HUES64 (cell line): ENCODE results near the gene SUSD6.
"Not testable (repeated sequence)": the region's sequence is repeated elsewhere in the genome, so short reads cannot be mapped to it uniquely, and the experiment has no call there.

Experiments used
- H3K27ac ChIP-seq: 2 replicates; pipeline ENCODE4 v1.7.0; 2013; ENCODE audit warnings: low read depth, low read length, inconsistent platforms
- H3K27me3 ChIP-seq: 2 replicates; pipeline ENCODE4 v1.6.1; 2013; ENCODE audit warnings: mild to moderate bottlenecking, low read length; ENCODE audit not compliant: insufficient read depth
- H3K36me3 ChIP-seq: 2 replicates; pipeline ENCODE4 v1.6.1; 2013; ENCODE audit warnings: mild to moderate bottlenecking, low read length; ENCODE audit not compliant: insufficient read depth
- H3K4me1 ChIP-seq: 2 replicates; pipeline ENCODE4 v1.6.1; 2013; ENCODE audit warnings: mild to moderate bottlenecking, low read length, moderate library complexity; ENCODE audit not compliant: insufficient read depth
- H3K4me3 ChIP-seq: 2 replicates; pipeline ENCODE4 v1.5.1; 2013; ENCODE audit warnings: mild to moderate bottlenecking, low read length, moderate library complexity
- H3K9ac ChIP-seq: 2 replicates; pipeline ENCODE4 v1.6.1; 2013; ENCODE audit warnings: mild to moderate bottlenecking, low read depth, low read length
- H3K9me3 ChIP-seq: 2 replicates; pipeline ENCODE4 v1.6.1; 2013; ENCODE audit warnings: low read depth, low read length; ENCODE audit not compliant: insufficient read depth
- WGBS: fragments of 150-250, 120-280 bp; methylation state at CpG from one replicate; pipeline ENCODE4 v1.1.7; 2013; ENCODE audit warnings: missing lambda C conversion rate; 5-methylcytosine and 5-hydroxymethylcytosine counted together

Gene SUSD6

DNA sequence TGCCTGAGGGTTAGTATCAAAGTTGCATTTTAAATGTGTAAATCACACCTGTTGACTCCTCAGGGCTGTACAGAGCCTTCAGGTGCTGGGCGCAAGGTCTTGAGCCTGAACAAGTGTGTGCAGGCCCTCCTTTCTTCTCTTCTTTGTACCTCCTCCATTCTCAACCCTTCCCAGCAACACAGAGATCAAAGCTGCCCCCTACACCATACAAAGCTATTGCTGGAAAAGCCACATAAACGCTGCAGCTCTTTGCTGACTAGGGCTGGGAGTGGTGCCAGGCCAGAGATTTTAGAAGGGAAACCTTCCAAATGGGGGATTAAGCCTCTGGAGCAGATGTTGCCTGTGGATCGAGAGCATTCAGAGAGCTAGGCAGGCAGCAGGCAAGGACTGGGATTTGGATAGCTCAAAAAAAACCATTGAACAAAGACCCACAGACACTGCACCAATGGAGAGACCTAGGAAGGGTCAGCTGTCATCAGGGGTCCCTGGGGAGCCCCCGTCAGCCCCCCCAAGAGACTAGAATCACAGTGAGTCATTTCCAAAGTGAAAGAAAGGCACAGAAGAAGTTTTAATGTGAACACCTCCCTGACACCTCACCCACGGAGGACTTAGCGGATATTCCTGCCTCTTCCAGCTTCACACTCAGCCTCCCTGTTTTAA lies 18.2 kb upstream of the SUSD6 start:
- Histone ChIP-seq H3K27ac (no peak overlapping the region), H3K27me3 (no peaks in the 10 kb centered on the region), H3K36me3 (no peaks in the 10 kb centered on the region), H3K9me3 (no peaks in the 10 kb centered on the region), H3K9ac (no peak overlapping the region), H3K4me1 (0 out of 2 replicates have a peak, but pooled peaks cover 4% of the 10 kb centered on the region), H3K4me3 (no peak overlapping the region)
- 79% methylated on average over 6 of the region's 6 CpGs for WGBS

DNA sequence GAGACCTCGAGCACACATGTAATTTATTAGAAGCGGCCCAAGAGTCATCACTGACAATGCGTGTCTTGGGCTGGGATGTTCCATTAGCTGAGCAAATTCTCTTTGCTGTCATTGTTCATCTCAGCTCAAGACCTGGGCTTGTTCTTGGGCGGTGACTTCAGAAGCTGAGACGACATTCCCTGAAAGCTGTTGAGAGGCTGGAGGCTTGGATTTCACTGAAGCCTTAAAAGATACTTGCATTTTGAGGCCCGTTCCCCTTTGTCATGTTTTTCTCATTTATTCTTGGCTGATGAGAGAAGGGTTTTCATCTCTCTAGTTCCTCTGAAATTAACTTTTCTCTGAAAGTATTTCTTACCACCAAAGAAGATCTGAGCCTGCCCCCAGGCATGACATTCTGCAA lies 16.6 kb upstream of the SUSD6 start:
- Histone ChIP-seq H3K27ac (no peak overlapping the region), H3K9ac (no peak overlapping the region), H3K4me1 (0 out of 2 replicates have a peak, but pooled peaks cover 4% of the 10 kb centered on the region), H3K9me3 (no peaks in the 10 kb centered on the region), H3K4me3 (no peak overlapping the region), H3K36me3 (no peaks in the 10 kb centered on the region), H3K27me3 (no peaks in the 10 kb centered on the region)
- 90% methylated on average over 6 of the region's 6 CpGs for WGBS

DNA sequence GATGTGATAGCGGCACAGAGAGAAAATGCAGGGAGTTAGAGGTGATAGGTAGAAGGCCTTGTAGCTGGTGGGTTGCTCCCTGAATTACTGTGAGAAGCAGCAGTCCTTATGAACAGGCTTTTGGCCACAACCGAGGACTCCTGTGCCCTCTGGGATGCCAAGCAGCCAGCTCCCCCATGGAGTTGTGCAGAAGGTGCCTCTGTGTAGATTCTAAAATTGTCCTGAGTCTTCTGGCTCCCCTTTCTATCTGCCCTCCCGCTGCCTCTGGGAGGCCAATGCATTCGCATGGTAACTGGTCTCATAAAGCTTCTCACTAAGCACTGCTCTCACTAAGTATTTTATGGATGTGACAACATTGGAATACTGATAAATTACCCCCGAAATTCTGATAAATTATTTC lies 16.1 kb upstream of the SUSD6 start:
- no peaks in the 10 kb centered on the region for H3K27me3 ChIP-seq
- no peak overlapping the region for H3K4me3 ChIP-seq
- H3K9me3 ChIP-seq: no peaks in the 10 kb centered on the region
- WGBS: 76% methylated on average over 4 of the region's 5 CpGs
- H3K4me1 ChIP-seq: 0 out of 2 replicates have a peak, but pooled peaks cover 4% of the 10 kb centered on the region
- no peak overlapping the region for H3K9ac ChIP-seq
- no peaks in the 10 kb centered on the region for H3K36me3 ChIP-seq
- no peak overlapping the region for H3K27ac ChIP-seq

DNA sequence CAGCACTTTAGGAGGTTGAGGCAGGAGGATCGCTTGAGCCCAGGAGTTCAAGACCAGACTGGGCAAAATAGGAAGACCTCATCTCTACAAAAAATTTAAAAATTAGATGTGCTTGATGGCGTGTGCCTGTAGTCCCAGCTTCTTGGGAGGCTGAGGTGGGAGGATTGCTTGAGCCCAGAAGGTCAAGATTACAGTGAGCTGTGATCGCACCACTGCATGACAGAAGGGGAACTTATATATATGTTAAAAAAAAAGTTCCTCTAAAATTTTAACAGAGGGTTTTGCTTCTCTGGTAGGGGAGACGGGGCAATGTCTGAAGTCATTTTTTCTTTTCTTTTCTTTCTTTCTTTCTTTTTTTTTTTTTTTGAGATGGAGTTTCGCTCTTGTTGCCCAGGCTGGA lies 12.0 kb upstream of the SUSD6 start:
- not testable (repeated sequence) for H3K9ac ChIP-seq, H3K36me3 ChIP-seq, H3K4me3 ChIP-seq, H3K4me1 ChIP-seq, H3K9me3 ChIP-seq, H3K27ac ChIP-seq, H3K27me3 ChIP-seq
- 95% methylated on average over 3 of the region's 5 CpGs for WGBS

DNA sequence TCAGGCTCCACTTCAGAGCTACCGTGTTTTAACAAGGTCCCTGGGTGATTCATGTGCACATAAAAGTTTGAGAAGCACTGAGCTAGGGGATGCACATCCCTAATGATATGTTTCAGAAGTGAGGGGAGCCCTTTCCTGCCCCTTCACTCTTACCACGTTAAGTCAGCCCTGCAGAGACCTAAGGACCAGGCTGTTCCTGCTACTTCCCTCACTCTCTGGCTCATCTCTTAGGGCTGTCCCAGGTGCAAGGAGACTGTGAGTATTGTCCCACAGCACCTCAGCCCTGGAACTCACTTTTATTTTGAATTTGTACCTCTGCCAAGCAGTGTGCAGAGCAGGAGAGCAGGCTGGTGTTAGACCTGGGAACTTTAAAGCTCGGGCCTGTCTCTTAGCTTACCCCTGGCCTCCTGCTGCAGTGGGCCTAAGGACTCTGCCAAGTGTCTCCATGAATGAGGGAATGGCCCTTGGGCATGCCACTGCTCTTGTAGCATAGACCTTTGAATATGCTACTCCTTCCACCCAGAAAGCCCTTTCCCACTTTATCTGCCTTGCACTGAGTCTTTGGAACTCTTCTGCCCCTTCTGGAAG lies 11.0 kb upstream of the SUSD6 start:
- H3K4me3 ChIP-seq: no peak overlapping the region
- 90% methylated on average over 3 of the region's 3 CpGs for WGBS
- H3K9ac ChIP-seq: no peak overlapping the region
- no peaks in the 10 kb centered on the region for H3K36me3 ChIP-seq
- no peaks in the 10 kb centered on the region for H3K27me3 ChIP-seq
- H3K27ac ChIP-seq: no peak overlapping the region
- peaks cover 5% of the 10 kb centered on the region; the same call in 1 of the 2 replicates for H3K4me1 ChIP-seq
- H3K9me3 ChIP-seq: no peaks in the 10 kb centered on the region

DNA sequence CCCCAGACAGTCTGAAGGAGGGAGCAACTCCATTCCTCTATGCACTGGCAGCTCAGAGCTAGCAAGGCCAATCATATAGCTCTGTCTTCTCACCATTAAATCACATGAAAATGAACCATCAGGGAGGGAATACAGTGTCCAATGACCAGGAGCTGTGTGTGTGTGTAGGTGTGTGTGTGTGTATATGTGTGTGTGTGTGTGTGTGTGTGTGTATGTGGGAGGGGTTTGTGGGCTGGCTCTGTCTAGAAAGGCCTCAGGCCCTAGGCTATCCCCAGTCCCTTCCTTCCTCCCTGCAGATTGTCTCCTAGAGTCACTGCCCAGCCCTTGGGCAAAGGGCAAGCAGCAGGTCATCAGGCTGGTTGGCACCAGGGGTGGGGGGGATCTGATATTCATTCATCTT lies 5.7 kb upstream of the SUSD6 start:
- no peaks in the 10 kb centered on the region for H3K36me3 ChIP-seq
- peaks cover 14% of the 10 kb centered on the region for H3K4me1 ChIP-seq
- no peaks in the 10 kb centered on the region for H3K9me3 ChIP-seq
- no peaks in the 10 kb centered on the region for H3K27me3 ChIP-seq
- H3K4me3 ChIP-seq: no peak overlapping the region
- H3K9ac ChIP-seq: no peak overlapping the region
- no peak overlapping the region for H3K27ac ChIP-seq

DNA sequence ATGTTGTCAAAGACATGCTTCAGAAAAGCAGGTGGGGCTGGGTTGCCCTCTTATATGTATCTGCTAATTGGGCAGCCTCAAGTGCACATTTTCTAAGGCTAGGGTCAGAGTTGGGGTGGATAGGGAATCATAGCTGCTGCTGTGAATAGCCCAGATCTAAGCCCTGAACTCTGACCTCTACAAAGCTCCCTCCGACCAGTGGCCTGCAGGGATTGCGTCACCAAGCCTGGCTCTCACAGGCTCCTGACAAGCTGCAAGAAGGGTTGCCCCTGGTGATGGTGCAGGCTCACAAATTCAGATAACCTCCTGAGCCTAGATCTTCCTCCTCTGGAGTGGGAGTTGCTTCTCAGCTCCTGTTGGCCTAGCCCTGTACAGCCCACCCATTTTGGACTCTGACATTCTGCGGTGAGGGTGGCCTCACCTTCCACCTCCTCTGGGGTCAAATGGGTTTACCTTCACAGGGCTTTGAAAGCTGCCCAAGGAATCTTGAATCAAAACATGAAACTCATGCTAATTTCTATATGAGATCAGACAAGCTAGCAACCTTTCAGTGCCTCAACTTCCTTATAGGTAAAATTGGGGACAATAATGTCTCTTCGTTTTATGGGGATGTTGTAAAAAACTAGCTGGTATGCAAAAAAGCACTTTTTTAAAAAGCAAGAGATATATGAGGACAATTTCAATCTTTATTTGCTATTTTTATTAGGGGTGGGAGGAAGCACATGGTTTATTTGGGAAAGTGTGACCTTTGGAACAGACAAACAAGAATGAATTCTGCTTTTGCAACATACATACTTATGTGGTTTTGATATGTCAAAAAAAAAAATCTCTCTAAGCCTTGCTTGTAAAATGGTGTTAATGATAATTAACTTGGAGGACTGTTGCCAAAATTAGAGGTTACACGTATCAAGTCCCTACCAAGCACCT lies 4.9 kb upstream of the SUSD6 start:
- 89% methylated on average over 5 of the region's 5 CpGs for WGBS
- no peak overlapping the region for H3K27ac ChIP-seq
- H3K4me3 ChIP-seq: no peak overlapping the region
- no peaks in the 10 kb centered on the region for H3K27me3 ChIP-seq
- H3K4me1 ChIP-seq: peaks cover 15% of the 10 kb centered on the region
- no peaks in the 10 kb centered on the region for H3K36me3 ChIP-seq
- H3K9me3 ChIP-seq: no peaks in the 10 kb centered on the region
- H3K9ac ChIP-seq: no peak overlapping the region

DNA sequence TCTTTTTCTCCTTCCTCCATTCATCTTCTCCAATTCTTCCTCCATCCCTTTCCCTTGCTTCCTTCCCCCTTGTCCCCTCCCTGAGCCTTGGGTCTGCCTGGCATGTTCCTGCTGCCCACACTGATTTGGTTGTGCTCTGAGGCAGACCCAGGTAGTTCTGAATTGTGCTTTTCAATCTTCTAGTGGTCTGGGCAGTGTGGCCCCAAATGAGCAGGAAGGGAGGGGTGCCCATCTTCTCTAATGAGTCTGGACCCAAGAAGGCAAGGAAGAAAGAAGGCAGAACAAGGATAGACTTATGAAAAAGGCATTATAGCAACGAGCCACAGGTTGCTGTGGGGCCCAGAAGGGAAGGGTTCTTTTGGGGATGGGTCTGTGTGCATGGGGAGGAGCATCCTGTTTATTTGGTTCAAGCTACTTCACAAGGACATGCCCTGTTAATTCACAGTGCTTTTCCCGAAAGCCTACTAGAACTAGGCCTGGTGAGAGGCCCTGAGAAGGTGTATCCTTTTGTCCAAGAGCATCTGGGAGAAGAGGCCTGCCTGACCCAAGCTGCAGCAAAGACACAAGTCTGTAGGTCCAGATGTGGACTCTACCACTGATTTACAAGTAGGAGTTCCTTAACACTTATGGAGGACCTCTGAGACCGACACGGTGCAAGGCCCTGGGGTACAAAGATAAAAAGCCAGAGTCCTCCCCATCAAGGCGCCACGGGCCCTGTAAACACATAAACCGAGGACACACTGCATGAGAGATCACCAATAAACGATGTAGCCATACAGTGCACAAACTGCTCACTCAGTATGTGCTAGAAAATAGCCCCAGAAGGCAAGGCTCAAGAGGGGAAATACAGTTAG lies 1.1 kb upstream of the SUSD6 start:
- peaks cover 18% of the 10 kb centered on the region for H3K4me1 ChIP-seq
- H3K27ac ChIP-seq: peak overlapping the region; percentile 59; the same call in 1 of the 2 replicates
- H3K9me3 ChIP-seq: no peaks in the 10 kb centered on the region
- no peaks in the 10 kb centered on the region for H3K36me3 ChIP-seq
- WGBS: 71% methylated on average over 8 of the region's 8 CpGs
- H3K27me3 ChIP-seq: peaks cover 14% of the 10 kb centered on the region
- peak overlapping the region; percentile 71 for H3K9ac ChIP-seq
- peak overlapping the region; percentile 95 for H3K4me3 ChIP-seq

DNA sequence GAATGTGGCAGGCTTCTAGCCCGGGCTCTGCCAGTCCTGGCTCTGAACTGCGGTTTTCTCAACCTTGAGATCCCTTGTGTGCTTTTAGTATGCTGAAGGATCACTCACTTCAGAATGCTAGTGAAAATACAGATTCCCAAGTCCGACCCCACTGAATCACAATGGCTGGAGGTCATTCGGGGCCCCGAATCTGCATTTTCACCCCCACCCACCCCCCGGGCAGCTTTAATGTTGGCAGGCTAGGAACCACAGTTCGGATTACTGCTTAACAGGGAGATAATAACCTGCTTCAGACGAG lies 573 bp upstream of the SUSD6 start:
- H3K9ac ChIP-seq: peak overlapping the region; percentile 71
- WGBS: 3% methylated on average over 8 of the region's 8 CpGs
- no peaks in the 10 kb centered on the region for H3K36me3 ChIP-seq
- H3K27ac ChIP-seq: peak overlapping the region; percentile 59
- peaks cover 18% of the 10 kb centered on the region for H3K4me1 ChIP-seq
- H3K27me3 ChIP-seq: peaks cover 14% of the 10 kb centered on the region
- H3K4me3 ChIP-seq: peak overlapping the region; percentile 95
- H3K9me3 ChIP-seq: no peaks in the 10 kb centered on the region

DNA sequence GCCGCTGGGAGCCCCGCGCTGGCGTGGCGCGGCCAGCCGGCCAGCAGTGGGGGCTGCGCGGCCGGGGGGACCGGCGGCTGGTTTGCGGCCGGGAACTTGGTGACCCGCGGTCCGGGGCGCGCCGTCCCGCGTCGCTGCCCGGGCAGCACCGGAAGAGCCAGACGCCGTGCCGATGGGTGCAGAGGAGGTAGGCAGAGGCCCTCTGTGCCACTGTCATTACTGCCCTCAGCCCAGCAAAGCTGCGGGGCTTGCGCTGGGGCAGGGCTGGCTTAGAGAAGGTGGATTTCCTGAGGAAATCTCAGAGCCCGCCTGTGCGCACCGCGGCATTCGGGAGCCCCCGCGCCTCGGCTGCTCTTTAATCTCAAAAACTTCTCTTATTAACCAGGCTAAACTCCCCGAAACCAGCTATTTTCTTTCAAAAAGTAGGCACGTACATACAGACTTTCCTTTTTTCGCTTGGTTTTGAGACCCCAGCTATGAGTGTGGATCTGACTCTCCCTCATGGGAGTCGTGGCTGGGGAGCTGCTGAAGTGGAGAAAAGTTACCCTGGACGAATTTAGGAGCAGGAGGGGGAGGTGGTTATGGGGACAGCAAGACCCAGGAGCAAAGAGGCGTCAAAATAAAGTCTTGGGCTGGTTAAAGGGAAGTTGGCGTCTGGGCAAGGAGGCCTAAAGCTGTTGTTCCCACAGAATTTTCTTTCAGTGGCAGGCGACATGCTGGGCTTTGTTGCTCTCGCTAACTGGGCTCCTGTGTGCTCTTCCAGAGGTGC lies 802 bp downstream of the SUSD6 start:
- Histone ChIP-seq H3K27me3 (peaks cover 14% of the 10 kb centered on the region), H3K9me3 (no peaks in the 10 kb centered on the region), H3K4me3 (peak overlapping the region; percentile 61), H3K36me3 (no peaks in the 10 kb centered on the region), H3K27ac (no peak overlapping the region), H3K9ac (peak overlapping the region; percentile 30), H3K4me1 (peaks cover 18% of the 10 kb centered on the region)
- WGBS: 1% methylated on average over 47 of the region's 47 CpGs
